ENCODE measurements around the gene GTPBP1. TPM values are rescaled to one million over a fixed set of nuclear protein-coding genes. Genes with fewer than 3 reads are reported as not detected.

Gene GTPBP1
- total RNA-seq, 1 donor from 2014 or later = 44.5 TPM

GRCh38 chr22:38700789-38701628, 4.7 kb upstream of the GTPBP1 start, which contains the start of gene JOSD1:
Gene JOSD1, minus strand, starts transcription at chr22:38700943. Its CDS starts 956 bp downstream, at chr22:38699987.
- DNase-seq (ENCODE audit: low spot score) = peak; percentile 91
- Mint-ChIP-seq H3K27me3 (ENCODE audit: unreplicated experiment) (peaks cover 12% of the 10 kb centered on the region), H3K4me3 (ENCODE audit: unreplicated experiment) (peak within 1 kb of the TSS; percentile 96), H3K9me3 (ENCODE audit: unreplicated experiment) (no peaks in the 10 kb centered on the region), H3K27ac (ENCODE audit: unreplicated experiment) (peak within 1 kb of the TSS; percentile 97), H3K36me3 (ENCODE audit: low read depth, unreplicated experiment) (peaks cover 14% of the 10 kb centered on the region), H3K4me1 (ENCODE audit: unreplicated experiment) (peaks cover 43% of the 10 kb centered on the region)
- no peak for TF ChIP-seq CTCF (IDR thresholded peaks at IDR 0.05; ENCODE audit: unreplicated experiment)

- peaks cover 42% of the 10 kb centered on the region for H3K4me1 Mint-ChIP-seq (ENCODE audit: unreplicated experiment)
- DNase-seq (ENCODE audit: low spot score) = no peak
- TF ChIP-seq CTCF (IDR thresholded peaks at IDR 0.05; ENCODE audit: unreplicated experiment) = no peak
- H3K27me3 Mint-ChIP-seq (ENCODE audit: unreplicated experiment) = peaks cover 12% of the 10 kb centered on the region
- peak overlapping the region; percentile 93 for H3K27ac Mint-ChIP-seq (ENCODE audit: unreplicated experiment)
- no peaks in the 10 kb centered on the region for H3K36me3 Mint-ChIP-seq (ENCODE audit: low read depth, unreplicated experiment)
- no peaks in the 10 kb centered on the region for H3K9me3 Mint-ChIP-seq (ENCODE audit: unreplicated experiment)
- peak overlapping the region; percentile 93 for H3K4me3 Mint-ChIP-seq (ENCODE audit: unreplicated experiment)
Measured at GRCh38 chr22:38704654-38705234, 1.0 kb upstream of the GTPBP1 start.

GRCh38 chr22:38706101-38706900, 557 bp downstream of the GTPBP1 start:
- Mint-ChIP-seq H3K9me3 (ENCODE audit: unreplicated experiment) (no peaks in the 10 kb centered on the region), H3K4me3 (ENCODE audit: unreplicated experiment) (peak overlapping the region; percentile 94), H3K4me1 (ENCODE audit: unreplicated experiment) (peaks cover 46% of the 10 kb centered on the region), H3K27me3 (ENCODE audit: unreplicated experiment) (peaks cover 11% of the 10 kb centered on the region), H3K36me3 (ENCODE audit: low read depth, unreplicated experiment) (peaks cover 7% of the 10 kb centered on the region), H3K27ac (ENCODE audit: unreplicated experiment) (peak overlapping the region; percentile 78)
- peak; percentile 52 for DNase-seq (ENCODE audit: low spot score)
- TF ChIP-seq CTCF (IDR thresholded peaks at IDR 0.05; ENCODE audit: unreplicated experiment) = no peak

- Mint-ChIP-seq H3K4me1 (ENCODE audit: unreplicated experiment) (peaks cover 46% of the 10 kb centered on the region), H3K27ac (ENCODE audit: unreplicated experiment) (peak overlapping the region; percentile 78)
- TF ChIP-seq CTCF (IDR thresholded peaks at IDR 0.05; ENCODE audit: unreplicated experiment) = no peak
Measured at GRCh38 chr22:38706901-38707195, 1.1 kb downstream of the GTPBP1 start.

More at GRCh38 chr22:38706901-38707195, 1.1 kb downstream of the GTPBP1 start:
- Mint-ChIP-seq H3K4me3 (ENCODE audit: unreplicated experiment) (peak overlapping the region; percentile 94), H3K36me3 (ENCODE audit: low read depth, unreplicated experiment) (peaks cover 8% of the 10 kb centered on the region), H3K27me3 (ENCODE audit: unreplicated experiment) (peaks cover 7% of the 10 kb centered on the region), H3K9me3 (ENCODE audit: unreplicated experiment) (no peaks in the 10 kb centered on the region)
- DNase-seq (ENCODE audit: low spot score) = no peak

Data from endothelial cell (in vitro differentiated cells).